Activated B cell treated with CpG ODN at 0.5 μM for 24 hours (primary cell): ENCODE data around the gene INCENP. TPM values are rescaled to one million over a fixed set of nuclear protein-coding genes. Genes with fewer than 3 reads are reported as not detected.

Experiments
- ATAC-seq: fragments of 200-7000 bp; cut with Tn5 transposase; one replicate; pipeline ENCODE4 v1.10.0; 2021; ENCODE audit warnings: low read depth, mild to moderate bottlenecking, moderate library complexity
- CTCF ChIA-PET: fragments of 350-600 bp; sonication (Branson Sonifier 250); formaldehyde crosslinking; loops from one replicate; lab custom pipeline; 2021; ENCODE audit warnings: antibody characterized with exemption; lab: Charles Lee
- POLR2A ChIA-PET: fragments of 350-600 bp; sonication (Branson Sonifier 250); formaldehyde crosslinking; loops from one replicate; lab custom pipeline; 2021; ENCODE audit warnings: antibody characterized with exemption; lab: Charles Lee
- DNase-seq: peaks from one replicate; pipeline ENCODE4 v3.0.0; 2022
- H3K27ac Mint-ChIP-seq: one replicate; pipeline ENCODE4 v1.8.0; 2020; ENCODE audit warnings: mixed read lengths
- H3K27me3 Mint-ChIP-seq: one replicate; pipeline ENCODE4 v1.8.0; 2021; ENCODE audit warnings: mixed read lengths
- H3K36me3 Mint-ChIP-seq: one replicate; pipeline ENCODE4 v1.8.0; 2021; ENCODE audit warnings: low read depth, mixed read lengths
- H3K4me1 Mint-ChIP-seq: one replicate; pipeline ENCODE4 v1.8.0; 2021; ENCODE audit warnings: mixed read lengths
- H3K4me3 Mint-ChIP-seq: one replicate; pipeline ENCODE4 v1.8.0; 2020; ENCODE audit warnings: mild to moderate bottlenecking, mixed read lengths
- H3K9me3 Mint-ChIP-seq: one replicate; pipeline ENCODE4 v1.8.0; 2020; ENCODE audit warnings: mixed read lengths
- intact Hi-C: fragments of 100-400 bp; cut with micrococcal nuclease; formaldehyde crosslinking; loops from one replicate; pipeline ENCODE4 v1.15.1; 2024
- total RNA-seq: library from RNA; stranded (reverse); gene quantifications from 2 replicates; pipeline ENCODE4 v1.2.3, GENCODE V29; 2022
- TF ChIP-seq, protein P1 (sequence below): fragments of 200-600 bp; IDR thresholded peaks from one replicate; pipeline ENCODE4 v1.8.0; 2022; ENCODE audit warnings: antibody characterized with exemption, mild to moderate bottlenecking

Gene INCENP
- total RNA-seq, 1 donor from 2014 or later, result 34.8 TPM

DNA sequence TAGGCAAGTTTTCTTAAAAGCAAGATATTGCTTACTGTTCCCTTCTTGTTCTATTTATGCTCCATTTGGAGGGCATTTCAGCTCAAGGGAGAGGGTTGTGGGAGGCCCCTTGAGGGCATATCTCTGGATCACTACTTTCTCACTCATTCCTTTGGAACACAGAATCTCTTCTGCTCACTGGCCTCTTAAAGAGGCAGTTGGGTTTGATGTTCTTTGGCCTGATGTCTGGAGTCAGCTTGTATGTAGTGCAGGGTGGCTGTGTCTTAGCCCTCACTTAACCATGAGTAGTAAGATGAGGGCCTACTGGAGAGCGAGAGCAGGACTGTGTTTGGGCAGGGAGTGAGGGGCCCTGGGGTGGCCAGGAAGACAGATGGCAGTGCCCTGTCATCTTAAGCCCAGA is 3.6 kb downstream of the INCENP start:
- no peak for DNase-seq
- ChIA-PET CTCF (interaction anchor here (1.7 kb wide), 1 partner anchor 330 kb away, joined by 4 read pairs; no protein-coding TSS in a partner anchor), POLR2A (no interaction called here)
- no peaks in the 10 kb centered on the region for H3K27me3 Mint-ChIP-seq
- H3K4me1 Mint-ChIP-seq, result peaks cover 23% of the 10 kb centered on the region
- H3K27ac Mint-ChIP-seq, result no peak overlapping the region
- H3K36me3 Mint-ChIP-seq, result peaks cover 46% of the 10 kb centered on the region
- intact Hi-C loops, result no loop called here
- ATAC-seq, result no peak
- TF ChIP-seq, protein P1, sequence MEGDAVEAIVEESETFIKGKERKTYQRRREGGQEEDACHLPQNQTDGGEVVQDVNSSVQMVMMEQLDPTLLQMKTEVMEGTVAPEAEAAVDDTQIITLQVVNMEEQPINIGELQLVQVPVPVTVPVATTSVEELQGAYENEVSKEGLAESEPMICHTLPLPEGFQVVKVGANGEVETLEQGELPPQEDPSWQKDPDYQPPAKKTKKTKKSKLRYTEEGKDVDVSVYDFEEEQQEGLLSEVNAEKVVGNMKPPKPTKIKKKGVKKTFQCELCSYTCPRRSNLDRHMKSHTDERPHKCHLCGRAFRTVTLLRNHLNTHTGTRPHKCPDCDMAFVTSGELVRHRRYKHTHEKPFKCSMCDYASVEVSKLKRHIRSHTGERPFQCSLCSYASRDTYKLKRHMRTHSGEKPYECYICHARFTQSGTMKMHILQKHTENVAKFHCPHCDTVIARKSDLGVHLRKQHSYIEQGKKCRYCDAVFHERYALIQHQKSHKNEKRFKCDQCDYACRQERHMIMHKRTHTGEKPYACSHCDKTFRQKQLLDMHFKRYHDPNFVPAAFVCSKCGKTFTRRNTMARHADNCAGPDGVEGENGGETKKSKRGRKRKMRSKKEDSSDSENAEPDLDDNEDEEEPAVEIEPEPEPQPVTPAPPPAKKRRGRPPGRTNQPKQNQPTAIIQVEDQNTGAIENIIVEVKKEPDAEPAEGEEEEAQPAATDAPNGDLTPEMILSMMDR, result no peak
- no peaks in the 10 kb centered on the region for H3K9me3 Mint-ChIP-seq
- no peak overlapping the region for H3K4me3 Mint-ChIP-seq

DNA sequence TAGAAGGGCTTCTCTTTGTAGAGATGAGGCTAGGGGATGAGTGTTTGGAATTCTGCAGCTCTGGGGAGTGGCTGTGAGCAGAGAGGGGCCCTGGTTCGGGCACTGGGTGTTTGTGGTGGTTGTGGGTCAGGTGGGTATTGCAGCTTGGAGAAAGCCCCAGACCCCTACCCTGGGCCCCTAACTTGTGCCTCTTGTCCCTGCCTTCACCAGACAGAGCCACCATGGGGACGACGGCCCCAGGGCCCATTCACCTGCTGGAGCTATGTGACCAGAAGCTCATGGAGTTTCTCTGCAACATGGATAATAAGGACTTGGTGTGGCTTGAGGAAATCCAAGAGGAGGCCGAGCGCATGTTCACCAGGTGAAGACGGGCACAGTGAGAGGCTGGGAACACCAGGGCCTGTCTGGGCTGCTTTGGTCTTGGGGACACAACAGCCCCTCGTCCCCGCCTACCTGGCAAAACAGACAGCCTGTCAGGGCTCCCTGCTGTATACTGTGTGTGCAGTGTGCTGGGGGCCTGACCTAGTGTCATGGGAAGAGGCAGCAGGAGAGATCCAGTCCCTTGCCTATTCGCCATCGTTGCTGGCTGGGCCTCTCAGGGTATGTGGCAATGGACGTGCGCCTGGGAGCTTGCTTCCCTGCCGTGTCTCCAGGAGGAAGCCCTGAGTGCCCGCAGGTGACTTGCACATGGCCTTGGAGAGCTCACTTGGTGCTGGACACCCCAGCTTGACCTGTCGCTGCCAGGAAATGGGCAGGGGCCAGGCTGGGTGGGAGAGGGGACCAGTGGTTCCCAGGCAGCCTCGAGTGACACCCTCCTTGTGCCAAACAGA is 4.3 kb downstream of the INCENP start:
- ChIA-PET CTCF (interaction anchor here (1.7 kb wide), 1 partner anchor 331 kb away, joined by 4 read pairs; no protein-coding TSS in a partner anchor), POLR2A (no interaction called here)
- DNase-seq, result no peak
- TF ChIP-seq, protein P1, result no peak
- H3K4me3 Mint-ChIP-seq, result no peak overlapping the region
- intact Hi-C loops, result no loop called here
- no peaks in the 10 kb centered on the region for H3K27me3 Mint-ChIP-seq
- no peak for ATAC-seq
- no peaks in the 10 kb centered on the region for H3K9me3 Mint-ChIP-seq
- no peak overlapping the region for H3K27ac Mint-ChIP-seq
- H3K36me3 Mint-ChIP-seq, result peaks cover 53% of the 10 kb centered on the region
- peaks cover 23% of the 10 kb centered on the region for H3K4me1 Mint-ChIP-seq

DNA sequence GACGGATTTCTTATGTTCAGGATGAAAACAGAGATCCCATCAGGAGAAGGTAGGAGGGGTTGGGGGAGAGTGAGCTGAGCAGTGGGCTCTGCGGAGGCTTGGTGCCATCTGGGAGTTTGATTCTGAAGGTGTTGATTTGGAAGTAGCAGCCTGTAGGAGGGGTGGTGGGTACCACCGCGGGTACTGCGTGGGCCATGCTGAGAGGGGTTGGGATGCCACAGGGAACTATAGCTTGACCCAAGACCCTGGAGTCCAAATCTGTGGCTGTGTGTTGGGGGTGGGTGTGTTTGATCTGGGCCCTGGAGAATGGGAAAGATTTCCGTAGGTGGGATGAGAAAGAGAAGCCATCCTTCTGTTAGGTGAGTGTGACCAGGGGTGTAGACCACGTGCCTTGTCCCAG is 5.0 kb downstream of the INCENP start:
- intact Hi-C loops, result no loop called here
- DNase-seq, result no peak
- CTCF ChIA-PET, result no interaction called here
- peaks cover 17% of the 10 kb centered on the region for H3K4me1 Mint-ChIP-seq
- H3K27ac Mint-ChIP-seq, result no peak overlapping the region
- POLR2A ChIA-PET, result no interaction called here
- TF ChIP-seq, protein P1, result no peak
- no peak overlapping the region for H3K4me3 Mint-ChIP-seq
- peaks cover 53% of the 10 kb centered on the region for H3K36me3 Mint-ChIP-seq
- H3K9me3 Mint-ChIP-seq, result no peaks in the 10 kb centered on the region
- ATAC-seq, result no peak
- no peaks in the 10 kb centered on the region for H3K27me3 Mint-ChIP-seq

DNA sequence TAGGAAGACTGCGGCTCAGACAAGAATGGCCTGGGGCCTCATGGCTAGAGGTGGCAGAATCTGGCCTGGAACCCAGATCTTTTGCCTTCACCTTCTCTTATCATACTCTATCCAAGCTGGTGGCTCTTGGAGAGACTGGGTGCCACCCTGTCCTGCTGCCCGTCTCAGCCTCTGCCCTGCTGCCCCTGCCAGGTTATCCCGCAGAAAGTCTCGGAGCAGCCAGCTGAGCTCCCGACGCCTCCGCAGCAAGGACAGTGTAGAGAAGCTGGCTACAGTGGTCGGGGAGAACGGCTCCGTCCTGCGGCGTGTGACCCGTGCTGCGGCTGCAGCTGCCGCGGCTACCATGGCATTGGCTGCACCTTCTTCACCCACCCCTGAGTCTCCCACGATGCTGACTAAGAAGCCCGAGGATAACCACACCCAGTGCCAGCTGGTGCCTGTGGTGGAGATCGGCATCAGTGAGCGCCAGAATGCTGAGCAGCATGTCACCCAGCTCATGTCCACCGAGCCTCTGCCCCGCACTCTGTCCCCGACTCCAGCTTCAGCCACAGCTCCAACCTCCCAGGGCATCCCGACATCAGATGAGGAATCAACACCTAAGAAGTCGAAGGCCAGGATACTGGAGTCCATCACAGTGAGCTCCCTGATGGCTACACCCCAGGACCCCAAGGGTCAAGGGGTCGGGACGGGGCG is 5.9 kb downstream of the INCENP start:
- ChIA-PET POLR2A (interaction anchor here (0.5 kb wide), 1 partner anchor 52 kb away, joined by 4 read pairs; no protein-coding TSS in a partner anchor), CTCF (no interaction called here)
- Mint-ChIP-seq H3K4me1 (peaks cover 12% of the 10 kb centered on the region), H3K4me3 (no peak overlapping the region), H3K9me3 (no peaks in the 10 kb centered on the region), H3K27me3 (no peaks in the 10 kb centered on the region), H3K27ac (no peak overlapping the region), H3K36me3 (peaks cover 51% of the 10 kb centered on the region)
- DNase-seq (no peak), ATAC-seq (no peak)
- TF ChIP-seq, protein P1, result no peak
- intact Hi-C loops, result no loop called here
